HEK293 (cell line): ENCODE data around the gene PCDH9.
A peak's percentile ranks its signal among the peaks of the same experiment; 100 is the strongest.

ENCODE experiments used
- CTCF ChIA-PET: fragments of 350-600 bp; formaldehyde crosslinking; extraction: SDS; loops from one replicate; lab custom pipeline; 2021; ENCODE audit warnings: antibody characterized with exemption; lab: Yijun Ruan, JAX
- POLR2A ChIA-PET: fragments of 300-600 bp; formaldehyde crosslinking; extraction: SDS; loops from one replicate; lab custom pipeline; 2020; ENCODE audit warnings: antibody characterized with exemption, inconsistent platforms; lab: Yijun Ruan, JAX
- H3K27ac ChIP-seq: fragments of 200-500 bp; sonication (Bioruptor generic); 2 replicates; pipeline ENCODE4 v1.5.1; 2014; ENCODE audit warnings: low read depth, low read length, control low read depth, inconsistent platforms; ENCODE audit errors: extremely low read depth
- H3K36me3 ChIP-seq, 2 experiments: fragments of 200-500 bp in 1 of 2; sonication (Bioruptor generic) in 1 of 2; 1 replicate in 1 of 2; 2 replicates in 1 of 2; pipeline ENCODE4 v1.5.1; 2014 to 2017; ENCODE audit warnings: inconsistent platforms in 2 of 2, low read length in 2 of 2; ENCODE audit not compliant: control insufficient read depth in 2 of 2, insufficient read depth in 1 of 2
- H3K4me1 ChIP-seq: fragments of 200-500 bp; sonication (Bioruptor generic); 2 replicates; pipeline ENCODE4 v1.5.1; 2014; ENCODE audit warnings: mild to moderate bottlenecking, low read length, inconsistent platforms; ENCODE audit not compliant: control insufficient read depth, insufficient read depth
- H3K4me3 ChIP-seq: 2 replicates; pipeline ENCODE4 v1.5.1; 2011; ENCODE audit warnings: low read depth, mild to moderate bottlenecking, control low read depth, low read length, moderate library complexity
- H3K9me3 ChIP-seq: fragments of 200-500 bp; sonication (Bioruptor generic); 2 replicates; pipeline ENCODE4 v1.5.1; 2014; ENCODE audit warnings: low read depth, low read length, inconsistent platforms; ENCODE audit not compliant: control insufficient read depth, insufficient read depth
- BCL11A ChIP-seq: fragments of 450-650 bp; formaldehyde crosslinking; IDR thresholded peaks from 2 replicates; pipeline ENCODE4 v1.5.1; 2016; ENCODE audit warnings: low read depth, missing biosample characterization, missing genetic modification characterization
- SP2 ChIP-seq: fragments of 450-650 bp; formaldehyde crosslinking; IDR thresholded peaks from 2 replicates; pipeline ENCODE4 v1.5.1; 2016; ENCODE audit warnings: missing biosample characterization, missing genetic modification characterization
- ZBTB48 ChIP-seq: fragments of 450-650 bp; formaldehyde crosslinking; IDR thresholded peaks from 2 replicates; pipeline ENCODE4 v1.5.1; 2016; ENCODE audit warnings: missing biosample characterization, missing genetic modification characterization
- ZBTB6 ChIP-seq: fragments of 450-650 bp; formaldehyde crosslinking; IDR thresholded peaks from 2 replicates; pipeline ENCODE4 v1.5.1; 2017; ENCODE audit warnings: missing biosample characterization, missing genetic modification characterization
- ZFHX2 ChIP-seq: fragments of 450-650 bp; formaldehyde crosslinking; conservative IDR thresholded peaks from 2 replicates; pipeline ENCODE4 v1.5.1; 2016; ENCODE audit warnings: missing biosample characterization, missing genetic modification characterization
- ZFP37 ChIP-seq: fragments of 450-650 bp; formaldehyde crosslinking; IDR thresholded peaks from 2 replicates; pipeline ENCODE4 v1.5.1; 2016; ENCODE audit warnings: missing biosample characterization, missing genetic modification characterization
- ZFP69B ChIP-seq: fragments of 450-650 bp; formaldehyde crosslinking; IDR thresholded peaks from 2 replicates; pipeline ENCODE4 v1.5.1; 2016; ENCODE audit warnings: missing biosample characterization, missing genetic modification characterization
- ZNF112 ChIP-seq: fragments of 450-650 bp; formaldehyde crosslinking; IDR thresholded peaks from 2 replicates; pipeline ENCODE4 v1.5.0; 2017; ENCODE audit warnings: missing biosample characterization, missing genetic modification characterization
- ZNF140 ChIP-seq: fragments of 450-650 bp; formaldehyde crosslinking; IDR thresholded peaks from 2 replicates; pipeline ENCODE4 v1.5.1; 2016; ENCODE audit warnings: missing biosample characterization, missing genetic modification characterization
- ZNF169 ChIP-seq: fragments of 450-650 bp; formaldehyde crosslinking; IDR thresholded peaks from 2 replicates; pipeline ENCODE4 v1.5.1; 2016; ENCODE audit warnings: missing biosample characterization, missing genetic modification characterization
- ZNF302 ChIP-seq: fragments of 450-650 bp; formaldehyde crosslinking; IDR thresholded peaks from 2 replicates; pipeline ENCODE4 v1.5.1; 2016; ENCODE audit warnings: missing biosample characterization, missing genetic modification characterization, low read depth
- ZNF391 ChIP-seq: fragments of 450-650 bp; formaldehyde crosslinking; IDR thresholded peaks from 2 replicates; pipeline ENCODE4 v1.5.1; 2016; ENCODE audit warnings: low read depth, missing biosample characterization, missing genetic modification characterization, borderline replicate concordance
- ZNF423 ChIP-seq: fragments of 450-650 bp; formaldehyde crosslinking; IDR thresholded peaks from 2 replicates; pipeline ENCODE4 v1.5.1; 2016; ENCODE audit warnings: missing biosample characterization, missing genetic modification characterization
- ZNF529 ChIP-seq: fragments of 450-650 bp; formaldehyde crosslinking; IDR thresholded peaks from 2 replicates; pipeline ENCODE4 v1.5.1; 2017; ENCODE audit warnings: missing genetic modification characterization, missing biosample characterization; ENCODE audit not compliant: insufficient replicate concordance
- ZNF558 ChIP-seq: fragments of 450-650 bp; formaldehyde crosslinking; IDR thresholded peaks from 2 replicates; pipeline ENCODE4 v1.5.1; 2016; ENCODE audit warnings: missing biosample characterization, missing genetic modification characterization
- ZNF658 ChIP-seq: fragments of 450-650 bp; formaldehyde crosslinking; IDR thresholded peaks from 2 replicates; pipeline ENCODE4; 2016; ENCODE audit warnings: missing biosample characterization, missing genetic modification characterization
- ZNF677 ChIP-seq: fragments of 450-650 bp; IDR thresholded peaks from 2 replicates; pipeline ENCODE4 v1.5.0; 2018; ENCODE audit warnings: missing biosample characterization, mild to moderate bottlenecking, missing genetic modification characterization, moderate library complexity
- ZNF704 ChIP-seq: fragments of 450-650 bp; formaldehyde crosslinking; IDR thresholded peaks from 2 replicates; pipeline ENCODE4 v1.5.1; 2016; ENCODE audit warnings: missing biosample characterization, missing genetic modification characterization
- ZNF776 ChIP-seq: fragments of 450-650 bp; formaldehyde crosslinking; IDR thresholded peaks from 2 replicates; pipeline ENCODE4 v1.5.0; 2017; ENCODE audit warnings: missing biosample characterization, missing genetic modification characterization, borderline replicate concordance
- ZNF791 ChIP-seq: fragments of 450-650 bp; formaldehyde crosslinking; IDR thresholded peaks from 2 replicates; pipeline ENCODE4 v1.5.1; 2016; ENCODE audit warnings: missing biosample characterization, missing genetic modification characterization
- ZNF830 ChIP-seq: fragments of 450-650 bp; IDR thresholded peaks from 2 replicates; pipeline ENCODE4 v1.5.0; 2018; ENCODE audit warnings: missing biosample characterization, missing genetic modification characterization, low read depth, mild to moderate bottlenecking, moderate library complexity
- TF ChIP-seq, protein P1 (sequence below): fragments of 450-650 bp; formaldehyde crosslinking; IDR thresholded peaks from 2 replicates; pipeline ENCODE4 v1.5.1; 2017; ENCODE audit warnings: missing biosample characterization, missing genetic modification characterization
- TF ChIP-seq, protein P2 (sequence below): fragments of 450-650 bp; formaldehyde crosslinking; IDR thresholded peaks from 2 replicates; pipeline ENCODE4 v1.5.1; 2016; ENCODE audit warnings: missing biosample characterization, missing genetic modification characterization
- TF ChIP-seq, protein P3 (sequence below): fragments of 450-650 bp; IDR thresholded peaks from 2 replicates; pipeline ENCODE4 v1.5.1; 2018; ENCODE audit warnings: missing biosample characterization, missing genetic modification characterization

Gene PCDH9

GRCh38 chr13:66974889-66975288 lies 255.2 kb downstream of the PCDH9 start:
- no peaks in the 10 kb centered on the region for H3K4me1 ChIP-seq
- H3K36me3 ChIP-seq: no peaks in the 10 kb centered on the region
- no peak overlapping the region for H3K27ac ChIP-seq
- no peaks in the 10 kb centered on the region for H3K9me3 ChIP-seq
- POLR2A ChIA-PET: no interaction called here
- CTCF ChIA-PET: interaction anchor here (1.2 kb wide), 1 partner anchor 19 kb away, joined by 3 read pairs; no protein-coding TSS in a partner anchor
- TF ChIP-seq ZNF791 (tag by site-specific recombination): no peak
- TF ChIP-seq ZNF112 (tag by site-specific recombination): no peak
- no peak for TF ChIP-seq ZBTB48
- TF ChIP-seq SP2: no peak
- no peak for TF ChIP-seq ZBTB6
- TF ChIP-seq ZFP69B: no peak
- TF ChIP-seq, protein P1, sequence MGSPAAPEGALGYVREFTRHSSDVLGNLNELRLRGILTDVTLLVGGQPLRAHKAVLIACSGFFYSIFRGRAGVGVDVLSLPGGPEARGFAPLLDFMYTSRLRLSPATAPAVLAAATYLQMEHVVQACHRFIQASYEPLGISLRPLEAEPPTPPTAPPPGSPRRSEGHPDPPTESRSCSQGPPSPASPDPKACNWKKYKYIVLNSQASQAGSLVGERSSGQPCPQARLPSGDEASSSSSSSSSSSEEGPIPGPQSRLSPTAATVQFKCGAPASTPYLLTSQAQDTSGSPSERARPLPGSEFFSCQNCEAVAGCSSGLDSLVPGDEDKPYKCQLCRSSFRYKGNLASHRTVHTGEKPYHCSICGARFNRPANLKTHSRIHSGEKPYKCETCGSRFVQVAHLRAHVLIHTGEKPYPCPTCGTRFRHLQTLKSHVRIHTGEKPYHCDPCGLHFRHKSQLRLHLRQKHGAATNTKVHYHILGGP: peak; percentile 53; the same call in 1 of the 2 replicates
- no peak for TF ChIP-seq ZNF169 (tag by site-specific recombination)
- no peak overlapping the region for H3K4me3 ChIP-seq

DNA sequence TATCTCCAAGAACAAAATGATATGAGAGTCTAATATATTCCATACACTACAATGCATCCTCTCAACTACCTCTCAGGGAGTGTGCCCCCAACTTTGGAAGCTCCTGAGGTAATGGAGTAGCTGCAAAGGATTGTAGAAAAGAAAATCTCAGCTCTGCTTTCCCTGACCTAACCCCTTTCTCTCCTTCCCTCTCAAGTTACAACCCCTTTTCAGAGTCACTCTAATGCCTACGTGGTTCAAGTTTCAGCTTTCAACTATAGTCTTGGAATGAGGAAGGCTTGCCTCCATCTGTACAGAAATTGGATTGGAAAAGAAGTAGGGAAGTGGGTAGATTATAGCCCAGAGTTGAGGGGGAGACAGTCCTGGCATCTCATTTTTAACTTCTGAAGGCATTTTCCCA lies 256.0 kb downstream of the PCDH9 start:
- CTCF ChIA-PET: interaction anchor here (1.2 kb wide), 1 partner anchor 20 kb away, joined by 3 read pairs; no protein-coding TSS in a partner anchor
- no peak overlapping the region for H3K4me3 ChIP-seq
- POLR2A ChIA-PET: no interaction called here
- H3K9me3 ChIP-seq: no peaks in the 10 kb centered on the region
- TF ChIP-seq ZNF658 (tag by site-specific recombination): no peak
- no peak for TF ChIP-seq ZNF302 (tag by site-specific recombination)
- TF ChIP-seq, protein P2, sequence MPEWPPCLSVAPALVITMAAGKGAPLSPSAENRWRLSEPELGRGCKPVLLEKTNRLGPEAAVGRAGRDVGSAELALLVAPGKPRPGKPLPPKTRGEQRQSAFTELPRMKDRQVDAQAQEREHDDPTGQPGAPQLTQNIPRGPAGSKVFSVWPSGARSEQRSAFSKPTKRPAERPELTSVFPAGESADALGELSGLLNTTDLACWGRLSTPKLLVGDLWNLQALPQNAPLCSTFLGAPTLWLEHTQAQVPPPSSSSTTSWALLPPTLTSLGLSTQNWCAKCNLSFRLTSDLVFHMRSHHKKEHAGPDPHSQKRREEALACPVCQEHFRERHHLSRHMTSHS (tag by site-specific recombination): no peak
- no peak for TF ChIP-seq ZNF423 (tag by site-specific recombination)
- no peak overlapping the region for H3K27ac ChIP-seq
- H3K4me1 ChIP-seq: no peaks in the 10 kb centered on the region
- H3K36me3 ChIP-seq: no peaks in the 10 kb centered on the region

GRCh38 chr13:66972659-66973058 lies 257.5 kb downstream of the PCDH9 start:
- no peaks in the 10 kb centered on the region for H3K4me1 ChIP-seq
- no peak overlapping the region for H3K4me3 ChIP-seq
- POLR2A ChIA-PET: no interaction called here
- H3K27ac ChIP-seq: no peak overlapping the region
- H3K9me3 ChIP-seq: no peaks in the 10 kb centered on the region
- TF ChIP-seq BCL11A (tag by site-specific recombination): no peak
- no peak for TF ChIP-seq ZNF558 (tag by site-specific recombination)
- TF ChIP-seq ZNF704 (tag by site-specific recombination): no peak
- TF ChIP-seq ZFP37: no peak
- no peak for TF ChIP-seq ZNF677 (tag by site-specific recombination)
- TF ChIP-seq ZNF391 (tag by site-specific recombination): no peak
- no peak for TF ChIP-seq ZFHX2 (tag by site-specific recombination)
- no peak for TF ChIP-seq ZNF830 (tag by site-specific recombination)
- TF ChIP-seq ZNF776: no peak
- TF ChIP-seq, protein P2 (tag by site-specific recombination): no peak
- TF ChIP-seq ZNF140 (tag by site-specific recombination): no peak
- TF ChIP-seq, protein P3, sequence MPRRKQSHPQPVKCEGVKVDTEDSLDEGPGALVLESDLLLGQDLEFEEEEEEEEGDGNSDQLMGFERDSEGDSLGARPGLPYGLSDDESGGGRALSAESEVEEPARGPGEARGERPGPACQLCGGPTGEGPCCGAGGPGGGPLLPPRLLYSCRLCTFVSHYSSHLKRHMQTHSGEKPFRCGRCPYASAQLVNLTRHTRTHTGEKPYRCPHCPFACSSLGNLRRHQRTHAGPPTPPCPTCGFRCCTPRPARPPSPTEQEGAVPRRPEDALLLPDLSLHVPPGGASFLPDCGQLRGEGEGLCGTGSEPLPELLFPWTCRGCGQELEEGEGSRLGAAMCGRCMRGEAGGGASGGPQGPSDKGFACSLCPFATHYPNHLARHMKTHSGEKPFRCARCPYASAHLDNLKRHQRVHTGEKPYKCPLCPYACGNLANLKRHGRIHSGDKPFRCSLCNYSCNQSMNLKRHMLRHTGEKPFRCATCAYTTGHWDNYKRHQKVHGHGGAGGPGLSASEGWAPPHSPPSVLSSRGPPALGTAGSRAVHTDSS (tag by site-specific recombination): no peak
- TF ChIP-seq ZNF529 (tag by site-specific recombination): no peak
- CTCF ChIA-PET: no interaction called here
- H3K36me3 ChIP-seq: no peaks in the 10 kb centered on the region
